H1 (cell line): Measurements from ENCODE around the gene RGS3. TPM values are rescaled to one million over a fixed set of nuclear protein-coding genes. Genes with fewer than 3 reads are reported as not detected.

Source experiments
- CTCF ChIA-PET: fragments of 300-600 bp; sonication (Branson Sonifier 250); formaldehyde crosslinking; loops from one replicate; lab custom pipeline; 2021; ENCODE audit not compliant: partially characterized antibody; lab: Charles Lee
- POLR2A ChIA-PET: fragments of 300-600 bp; sonication (Branson Sonifier 250); formaldehyde crosslinking; loops from one replicate; lab custom pipeline; 2021; ENCODE audit warnings: inconsistent platforms; ENCODE audit not compliant: partially characterized antibody; lab: Charles Lee
- DNase-seq, 2 experiments: peaks; one replicate each; pipeline versions ENCODE4 v3.0.0 to v3.0.0-alpha.2; 2010 to 2022; ENCODE audit warnings: low spot score in 2 of 2, low read depth in 1 of 2, mixed read lengths in 1 of 2
- FAIRE-seq: peaks from 2 replicates; lab custom pipeline; 2011; peaks lifted over from hg19 to GRCh38; lab: Jason Lieb, UNC
- H2AFZ ChIP-seq: 2 replicates; pipeline ENCODE4 v1.8.1; 2012; ENCODE audit warnings: low read length, inconsistent platforms
- H2AK5ac ChIP-seq: 2 replicates; pipeline ENCODE4 v1.6.1; 2013; ENCODE audit warnings: low read depth, low read length
- H2BK120ac ChIP-seq: replicated peaks from 2 replicates; pipeline ENCODE3; 2013; ENCODE audit warnings: low read depth, low read length, inconsistent platforms
- H2BK12ac ChIP-seq: 2 replicates; pipeline ENCODE4 v1.6.1; 2013; ENCODE audit warnings: low read depth, low read length
- H2BK15ac ChIP-seq: 2 replicates; pipeline ENCODE4 v1.6.1; 2013; ENCODE audit warnings: low read length
- H2BK20ac ChIP-seq: 2 replicates; pipeline ENCODE4 v1.6.1; 2013; ENCODE audit warnings: low read length
- H2BK5ac ChIP-seq: 2 replicates; pipeline ENCODE4 v1.6.1; 2013; ENCODE audit warnings: low read depth, low read length
- H3K14ac ChIP-seq: 2 replicates; pipeline ENCODE4 v1.6.1; 2013; ENCODE audit warnings: inconsistent platforms; ENCODE audit not compliant: insufficient read length
- H3K18ac ChIP-seq: 2 replicates; pipeline ENCODE4 v1.6.1; 2013; ENCODE audit warnings: low read length; ENCODE audit errors: extremely low read depth
- H3K23ac ChIP-seq: 2 replicates; pipeline ENCODE4 v1.6.1; 2013; ENCODE audit warnings: inconsistent platforms; ENCODE audit not compliant: insufficient read length
- H3K23me2 ChIP-seq: 2 replicates; pipeline ENCODE4 v1.6.1; 2013; ENCODE audit warnings: low read depth, low read length
- H3K27ac ChIP-seq: 2 replicates; pipeline ENCODE4 v1.6.1; 2011; ENCODE audit warnings: low read depth, low read length, inconsistent platforms
- H3K27me3 ChIP-seq, 4 experiments: replicated peaks in 1 of 4; 1 replicate in 1 of 4; 2 replicates in 3 of 4; pipeline versions ENCODE4 v1.6.1 to v1.8.1; 2011 to 2013; ENCODE audit warnings: low read length in 3 of 4, mild to moderate bottlenecking in 3 of 4, inconsistent platforms in 2 of 4, mixed read lengths in 2 of 4, moderate library complexity in 1 of 4; ENCODE audit not compliant: control insufficient read depth in 3 of 4, insufficient read depth in 3 of 4; ENCODE audit errors: extremely low read depth in 1 of 4
- H3K36me3 ChIP-seq, 4 experiments: 2 replicates each; pipeline versions ENCODE4 v1.6.1 to v1.8.1; 2011 to 2013; ENCODE audit warnings: mild to moderate bottlenecking in 4 of 4, low read length in 3 of 4, moderate library complexity in 2 of 4, control low read depth in 1 of 4, inconsistent platforms in 1 of 4; ENCODE audit not compliant: insufficient read depth in 4 of 4, control insufficient read depth in 2 of 4
- H3K4ac ChIP-seq: replicated peaks from 2 replicates; pipeline ENCODE3; 2013; ENCODE audit warnings: low read length, low read depth, mixed read lengths, inconsistent platforms; ENCODE audit not compliant: insufficient read length
- H3K4me1 ChIP-seq, 4 experiments: replicated peaks in 1 of 4; 1 replicate in 1 of 4; 2 replicates in 3 of 4; pipeline versions ENCODE4 v1.6.1 to v1.8.1; 2011 to 2013; ENCODE audit warnings: low read length in 3 of 4, inconsistent platforms in 2 of 4, mixed read lengths in 1 of 4; ENCODE audit not compliant: insufficient read depth in 4 of 4, control insufficient read depth in 3 of 4
- H3K4me2 ChIP-seq, 2 experiments: 2 replicates each; pipeline versions ENCODE4 v1.6.1 to v1.8.1; 2011 to 2013; ENCODE audit warnings: low read depth in 2 of 2, low read length in 2 of 2, control low read depth in 1 of 2, inconsistent platforms in 1 of 2, mild to moderate bottlenecking in 1 of 2; ENCODE audit not compliant: insufficient read depth in 1 of 2
- H3K4me3 ChIP-seq, 4 experiments: fragments of 200-600, 300-600 bp in 1 of 4; sonication (generic), shearing (Covaris generic), sonication (Bioruptor Twin) in 1 of 4; 2 replicates each; pipeline versions ENCODE4 v1.5.1 to v1.8.1; 2011 to 2016; ENCODE audit warnings: low read length in 4 of 4, low read depth in 3 of 4, control low read depth in 2 of 4, inconsistent platforms in 2 of 4, mild to moderate bottlenecking in 2 of 4, mixed read lengths in 1 of 4, moderate library complexity in 1 of 4; ENCODE audit not compliant: insufficient read depth in 2 of 4; ENCODE audit errors: extremely low read depth in 1 of 4
- H3K56ac ChIP-seq: replicated peaks from 2 replicates; pipeline ENCODE3; 2013; ENCODE audit warnings: low read depth, mild to moderate bottlenecking, mixed read lengths, low read length, inconsistent platforms; ENCODE audit not compliant: insufficient read length
- H3K79me1 ChIP-seq: 2 replicates; pipeline ENCODE4 v1.6.1; 2013; ENCODE audit warnings: low read depth, low read length, control low read depth
- H3K79me2 ChIP-seq, 2 experiments: 2 replicates each; pipeline versions ENCODE4 v1.6.1 to v1.8.1; 2012 to 2013; ENCODE audit warnings: low read length in 2 of 2, mild to moderate bottlenecking in 2 of 2, inconsistent platforms in 1 of 2; ENCODE audit not compliant: insufficient read depth in 2 of 2, control insufficient read depth in 1 of 2
- H3K9ac ChIP-seq, 4 experiments: replicated peaks in 1 of 4; 1 replicate in 1 of 4; 2 replicates in 3 of 4; pipeline versions ENCODE4 v1.6.1 to v1.8.1; 2011 to 2013; ENCODE audit warnings: low read depth in 3 of 4, low read length in 3 of 4, control low read depth in 2 of 4, mild to moderate bottlenecking in 2 of 4, moderate library complexity in 2 of 4, inconsistent platforms in 1 of 4; ENCODE audit errors: extremely low read depth in 1 of 4
- H3K9me3 ChIP-seq, 2 experiments: 2 replicates each; pipeline versions ENCODE4 v1.6.1 to v1.8.1; 2012 to 2013; ENCODE audit warnings: mild to moderate bottlenecking in 2 of 2, moderate library complexity in 2 of 2, control low read depth in 1 of 2, inconsistent platforms in 1 of 2, low read depth in 1 of 2, low read length in 1 of 2, mixed read lengths in 1 of 2; ENCODE audit not compliant: insufficient read depth in 2 of 2
- H4K20me1 ChIP-seq, 2 experiments: replicated peaks in 1 of 2; 2 replicates each; pipeline versions ENCODE3 to v1.8.1; 2011 to 2013; ENCODE audit warnings: inconsistent platforms in 2 of 2, low read length in 2 of 2, mild to moderate bottlenecking in 1 of 2; ENCODE audit not compliant: insufficient read depth in 2 of 2, control insufficient read depth in 1 of 2
- H4K5ac ChIP-seq: 2 replicates; pipeline ENCODE4 v1.6.1; 2013; ENCODE audit warnings: low read length, low read depth, mixed read lengths, inconsistent platforms; ENCODE audit not compliant: insufficient read length
- H4K8ac ChIP-seq: 2 replicates; pipeline ENCODE4 v1.8.0; 2013; ENCODE audit warnings: mild to moderate bottlenecking, moderate library complexity, low read length, inconsistent platforms; ENCODE audit not compliant: insufficient read depth; ENCODE audit errors: extremely low read depth
- H4K91ac ChIP-seq: replicated peaks from 2 replicates; pipeline ENCODE3; 2013; ENCODE audit warnings: low read length, mixed read lengths, inconsistent platforms; ENCODE audit not compliant: insufficient read length
- BCL11A ChIP-seq, 2 experiments: IDR thresholded peaks; one replicate each; pipeline ENCODE4 v1.6.1; 2011; ENCODE audit warnings: low read depth in 2 of 2, low read length in 2 of 2, mild to moderate bottlenecking in 2 of 2
- CTCF ChIP-seq, 3 experiments: IDR thresholded peaks; 1 replicate in 2 of 3; 2 replicates in 1 of 3; pipeline versions ENCODE4 v1.5.1 to v1.6.1; 2011; ENCODE audit warnings: low read length in 3 of 3, mild to moderate bottlenecking in 3 of 3, inconsistent platforms in 2 of 3, low read depth in 1 of 3, moderate library complexity in 1 of 3; ENCODE audit not compliant: insufficient read depth in 1 of 3; ENCODE audit errors: control extremely low read depth in 1 of 3
- PHF8 ChIP-seq: fragments of 200-600 bp; sonication (generic); conservative IDR thresholded peaks from 2 replicates; pipeline ENCODE4 v1.7.1; 2012; ENCODE audit warnings: low read depth, mild to moderate bottlenecking, inconsistent platforms, low read length, moderate library complexity
- RAD21 ChIP-seq, 2 experiments: IDR thresholded peaks in 1 of 2; conservative IDR thresholded peaks in 1 of 2; 2 replicates each; pipeline ENCODE4 v1.6.1; 2011; ENCODE audit warnings: low read depth in 2 of 2, low read length in 2 of 2, improper control_type of control experiment in 1 of 2, inconsistent platforms in 1 of 2, mild to moderate bottlenecking in 1 of 2, moderate library complexity in 1 of 2
- WGBS, 2 experiments: shearing (Covaris generic) in 1 of 2; methylation state at CpG; one replicate each; pipeline versions ENCODE4 v1.1.6 to v1.1.7; 2013 to 2015; ENCODE audit warnings: low lambda C conversion rate in 2 of 2, mixed read lengths in 2 of 2, inconsistent platforms in 1 of 2, low coverage in 1 of 2, missing lambda C conversion rate in 1 of 2; ENCODE audit not compliant: insufficient replicate concordance in 2 of 2, insufficient coverage in 1 of 2, insufficient read length in 1 of 2; ENCODE audit errors: extremely low coverage in 1 of 2, missing lambda C conversion rate in 1 of 2; 5-methylcytosine and 5-hydroxymethylcytosine counted together
- polyA plus RNA-seq, 7 experiments: library from polyadenylated mRNA; depleted of rRNA in 3 of 7; stranded (reverse) in 5 of 7; unstranded in 2 of 7; fragments of >200 nt in 5 of 7; fragments of 200-250 nt in 2 of 7; gene quantifications; 1 replicate in 5 of 7; 2 replicates in 1 of 7; 4 replicates in 1 of 7; pipeline versions ENCODE4 v1.2.1 to v1.2.3, GENCODE V29; 2011 to 2013; ENCODE audit warnings: missing spikeins in 2 of 7, mixed read lengths in 2 of 7
- total RNA-seq: library from RNA; stranded (reverse); fragmentation: NEBNext Ultra II Directional; extraction: Animal tissue kit (Norgen Biotek cat#: 25700); gene quantifications from 2 replicates; pipeline ENCODE4 v1.2.1, GENCODE V29; 2021

RGS3 gene
- total and polyA plus RNA-seq, 2 of the 8 experiments (the other 6 are each of a cell fraction or from before 2014, with no cell fraction given): 12.6 to 18.2 TPM

GRCh38 chr9:113578279-113578865 is 114.8 kb downstream of the RGS3 start:
- FAIRE-seq: no peak
- Histone ChIP-seq H3K27ac (no peak overlapping the region), H3K36me3 (no peaks in the 10 kb centered on the region), H3K14ac (no peak overlapping the region), H3K27me3 (no peaks in the 10 kb centered on the region), H3K9me3 (no peaks in the 10 kb centered on the region), H3K4me3 (no peak overlapping the region), H3K23ac (no peak overlapping the region), H4K91ac (no peak overlapping the region), H2AK5ac (no peak overlapping the region), H2BK120ac (no peak overlapping the region), H2BK12ac (no peak overlapping the region), H3K9ac (no peak overlapping the region), H3K79me1 (no peaks in the 10 kb centered on the region), H3K4ac (no peak overlapping the region), H4K8ac (no peak overlapping the region), H3K4me2 (no peak overlapping the region), H4K20me1 (no peaks in the 10 kb centered on the region), H3K23me2 (no peaks in the 10 kb centered on the region; the same call in 1 of the 2 replicates), H3K79me2 (no peaks in the 10 kb centered on the region), H3K56ac (no peak overlapping the region), H4K5ac (no peak overlapping the region), H2BK15ac (no peak overlapping the region), H2AFZ (no peak overlapping the region), H3K4me1 (peaks cover 0 to 14% (median 7%) of the 10 kb centered on the region in 4 experiments; a peak in 6 of 7 replicates), H3K18ac (no peak overlapping the region), H2BK20ac (no peak overlapping the region), H2BK5ac (no peak overlapping the region)
- ChIA-PET CTCF (interaction anchor here (0.6 to 3.9 kb wide), 24 partner anchors 10 to 203 kb away, joined by 3 to 59 read pairs (median 6); partner anchors contain the start of genes C9orf43 and POLE3), POLR2A (interaction anchor here (0.9 to 3.4 kb wide), 2 partner anchors 13 to 82 kb away, joined by 3 to 17 read pairs; no protein-coding TSS in a partner anchor)
- 81% methylated on average over 3 of the region's 3 CpGs; no CpG with 5 or more reads in 1 of the 2 experiments for WGBS, 2 experiments
- no peak for DNase-seq
- TF ChIP-seq PHF8: no peak
- TF ChIP-seq CTCF (IDR thresholded peaks at IDR 0.05; ENCODE audit: control extremely low read depth in 1 of 3, insufficient read depth in 1 of 3, low read depth in 1 of 3, low read length in 3 of 3): peak in 1 of 3 experiments; percentile 1; a peak in 1 of 4 replicates
- TF ChIP-seq RAD21 (IDR thresholded peaks at IDR 0.05 in 1 of 2, conservative IDR thresholded peaks at IDR 0.05 in 1 of 2; ENCODE audit: low read depth in 2 of 2, low read length in 2 of 2): peak; percentile 23 to 36; a peak in 2 of 4 replicates
- no peak for TF ChIP-seq BCL11A (IDR thresholded peaks at IDR 0.05; ENCODE audit: low read depth in 2 of 2, low read length in 2 of 2)
